Activated T-helper 1 cell treated with anti-CD3 and anti-CD28 coated beads, Interleukin-2, amount 50 U/mL, for 16 hours (primary cell): ENCODE data around the gene HOXB8.

Source experiments
- DNase-seq, 2 donors: peaks; one replicate each; pipeline ENCODE4 v3.0.0-alpha.2; 2020; ENCODE audit warnings: low read depth in 1 of 2, low spot score in 1 of 2

HOXB8 gene

DNA sequence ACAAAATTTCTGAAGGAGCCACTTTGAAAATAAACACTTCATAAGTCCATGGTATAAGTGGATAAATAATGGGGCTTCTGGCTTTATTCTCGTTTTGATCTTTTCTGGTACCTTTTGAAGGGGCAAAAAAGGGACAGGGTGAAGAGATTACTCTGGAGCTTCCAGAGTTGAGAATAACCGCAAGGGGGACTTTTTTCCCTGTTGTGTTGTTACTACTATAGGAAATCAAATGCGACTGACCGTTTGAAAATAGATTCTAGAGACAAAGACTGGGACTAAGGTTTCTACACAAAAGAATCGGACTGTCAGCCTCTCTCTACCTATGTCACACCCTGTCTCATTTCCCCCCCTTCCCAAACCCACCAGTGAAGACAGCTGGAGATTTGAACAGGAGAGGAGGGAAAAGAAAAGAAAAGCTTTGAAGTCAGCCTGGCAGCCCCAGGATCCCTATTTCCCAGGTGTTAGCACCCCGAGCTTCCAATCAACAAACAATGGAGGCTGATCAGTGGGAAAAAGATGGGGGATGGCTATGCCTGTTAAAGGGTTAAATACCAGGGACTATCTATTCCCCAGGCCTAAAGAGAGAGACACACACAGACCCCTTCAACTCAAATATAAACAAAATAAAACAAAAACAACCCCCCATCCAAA lies 45.3 kb downstream of the HOXB8 start:
- DNase-seq, result no peak

DNA sequence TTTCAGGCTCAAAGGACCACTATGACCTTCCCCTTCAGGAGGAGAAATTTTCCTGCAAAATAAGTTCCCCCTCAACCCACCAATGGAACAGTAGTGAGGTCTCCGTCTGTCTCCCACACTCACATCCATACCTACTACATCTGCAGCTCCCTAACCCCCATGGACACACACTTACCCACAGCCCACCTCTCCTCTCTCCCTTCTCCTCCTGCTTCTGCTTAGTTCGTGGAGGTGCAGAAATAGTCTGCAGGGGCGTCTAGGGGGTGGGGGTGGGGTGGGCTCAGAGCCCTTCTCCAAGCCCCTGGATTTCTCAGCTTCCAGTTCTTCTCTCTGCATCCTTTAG lies 45.9 kb downstream of the HOXB8 start:
- DNase-seq, result no peak

DNA sequence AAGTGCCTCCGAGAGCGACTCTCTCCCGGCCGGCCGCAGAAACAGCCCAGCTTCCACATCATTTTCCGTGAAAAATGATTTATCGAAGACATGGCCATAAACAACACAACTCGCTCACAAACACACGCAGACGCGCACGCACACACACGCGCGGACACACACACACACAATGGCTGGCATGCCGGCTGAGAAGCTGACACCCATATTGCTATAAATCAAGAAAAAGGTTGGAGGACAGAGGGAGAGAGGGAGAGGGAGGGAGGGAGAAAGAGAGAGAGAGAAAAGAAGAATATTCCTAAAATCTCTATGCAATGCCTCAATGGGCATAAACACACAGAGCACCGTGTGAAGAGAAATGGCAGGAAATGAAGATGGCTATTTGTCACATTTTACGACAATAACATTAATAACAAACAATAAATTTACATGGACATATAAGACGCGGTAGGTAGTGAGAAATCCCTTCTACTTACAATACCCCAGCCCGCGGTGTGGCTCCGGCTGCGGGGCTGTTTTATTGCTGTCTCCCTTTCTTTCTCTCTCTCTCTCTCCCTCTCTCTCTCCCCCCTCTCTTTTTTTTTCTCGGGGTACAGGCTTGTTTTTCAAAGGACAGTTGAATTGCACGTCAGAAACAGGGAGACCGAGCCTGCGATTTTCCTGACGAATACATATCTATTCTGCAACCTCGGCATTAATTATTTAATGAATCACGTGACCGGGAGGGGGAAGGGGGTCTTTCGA lies 46.4 kb downstream of the HOXB8 start:
- no peak for DNase-seq

DNA sequence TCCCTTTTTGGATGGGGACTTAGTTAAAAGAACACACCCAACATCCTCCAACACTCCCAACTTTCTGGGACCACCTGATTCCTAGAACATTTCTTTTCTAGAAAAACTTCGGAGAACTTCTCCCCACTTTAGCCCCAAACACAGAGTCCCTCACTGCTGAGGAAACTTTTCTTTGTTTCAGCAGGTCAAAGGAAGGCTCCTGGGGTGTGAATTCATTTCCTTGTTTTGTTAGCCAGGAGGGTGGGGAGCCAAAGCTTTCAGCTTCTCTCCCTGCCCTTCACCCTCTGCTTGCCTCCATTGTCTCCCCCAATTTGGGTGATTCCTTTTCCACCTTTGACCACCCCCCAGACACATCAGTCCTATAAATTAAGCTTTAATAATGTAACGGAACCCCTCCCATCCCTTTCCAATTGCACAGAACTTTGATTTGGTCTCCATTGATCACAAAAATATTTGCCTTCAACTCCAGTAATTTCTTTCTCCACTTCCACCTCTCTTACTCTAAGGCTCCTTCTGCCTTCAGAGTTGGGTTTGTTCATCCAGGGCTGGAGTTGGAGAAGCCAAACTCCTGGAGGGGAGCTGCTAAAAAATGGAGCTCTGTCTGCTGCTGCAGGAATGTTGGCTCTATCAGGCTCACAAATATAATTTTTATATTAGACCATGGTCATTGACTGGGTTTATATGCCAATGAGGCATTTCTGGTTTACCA lies 47.3 kb downstream of the HOXB8 start:
- DNase-seq, result no peak

DNA sequence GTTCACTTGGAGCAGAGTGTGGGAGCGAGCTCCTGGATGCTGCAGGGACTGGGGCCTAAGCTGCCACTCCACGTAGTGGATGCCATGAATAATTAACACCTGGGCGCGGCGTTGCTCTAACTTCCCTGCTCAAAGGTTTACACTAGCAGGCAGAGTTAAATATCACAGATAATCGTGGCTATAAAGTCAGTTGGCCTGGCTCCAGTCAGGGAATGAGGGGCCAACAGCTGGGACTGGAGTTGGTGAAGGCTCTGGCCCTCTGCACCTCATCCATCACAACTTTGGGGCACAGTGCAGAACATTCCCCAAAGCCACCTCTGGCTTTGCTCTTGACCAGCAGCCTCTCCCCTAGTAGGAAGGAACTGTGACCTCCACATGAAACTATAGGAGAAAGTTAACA lies 47.9 kb downstream of the HOXB8 start:
- no peak for DNase-seq

DNA sequence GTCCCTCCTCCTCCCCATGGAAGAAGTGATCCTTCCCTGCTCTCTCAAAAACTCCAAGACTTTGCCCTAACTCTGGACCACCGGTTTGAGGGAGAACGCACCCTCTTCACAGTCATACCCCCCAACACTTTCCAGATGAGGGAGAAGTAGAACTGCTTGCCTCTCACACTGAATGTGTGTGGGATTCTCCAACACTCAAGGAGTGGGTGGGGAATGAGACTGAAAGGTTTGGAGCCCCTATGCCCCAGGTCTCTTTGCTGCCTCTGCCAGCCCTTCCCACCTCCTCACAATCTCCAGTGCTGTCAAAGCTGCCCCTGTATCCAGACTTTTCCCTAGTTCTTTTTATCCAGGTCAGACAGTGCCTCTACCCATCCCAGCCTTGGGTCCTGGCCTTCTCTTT lies 48.4 kb downstream of the HOXB8 start:
- no peak for DNase-seq

DNA sequence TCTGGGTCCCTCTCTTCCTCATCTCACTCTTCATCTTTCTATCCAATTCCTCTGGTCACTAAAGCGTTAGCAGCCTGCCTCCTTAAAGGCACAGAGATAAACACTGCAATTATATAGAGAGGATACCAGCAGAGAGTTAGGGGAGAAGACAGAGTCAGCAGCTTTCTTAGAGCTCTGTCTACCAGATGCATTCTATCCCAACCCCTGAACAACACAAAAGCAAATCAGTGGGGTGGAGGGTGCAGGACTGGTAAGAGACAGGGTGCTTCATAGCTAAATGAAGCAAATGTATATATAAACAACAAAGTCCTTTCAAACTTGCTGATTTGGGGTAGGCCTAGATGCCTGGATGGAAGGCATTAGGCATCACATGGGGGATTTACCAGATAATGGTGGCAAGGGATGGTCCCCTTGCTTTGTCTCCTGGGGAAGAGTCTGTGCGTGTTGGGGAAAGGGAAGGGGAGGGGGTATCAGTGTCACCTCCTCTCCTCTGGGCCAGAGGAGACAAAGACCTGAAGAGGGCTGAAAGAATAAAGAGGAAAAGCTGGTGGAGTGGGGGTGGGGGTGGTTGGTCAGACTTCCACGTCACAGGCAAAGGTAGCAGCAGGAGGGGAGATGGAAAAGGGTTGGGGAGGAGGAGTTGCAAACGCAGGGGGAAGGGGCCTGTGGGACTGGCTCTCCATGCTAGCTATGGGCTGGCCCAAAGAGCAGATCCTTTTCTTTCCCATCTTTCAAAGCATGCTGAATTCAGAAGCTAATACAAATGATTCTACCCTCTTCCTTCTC lies 49.0 kb downstream of the HOXB8 start:
- DNase-seq, result no peak

DNA sequence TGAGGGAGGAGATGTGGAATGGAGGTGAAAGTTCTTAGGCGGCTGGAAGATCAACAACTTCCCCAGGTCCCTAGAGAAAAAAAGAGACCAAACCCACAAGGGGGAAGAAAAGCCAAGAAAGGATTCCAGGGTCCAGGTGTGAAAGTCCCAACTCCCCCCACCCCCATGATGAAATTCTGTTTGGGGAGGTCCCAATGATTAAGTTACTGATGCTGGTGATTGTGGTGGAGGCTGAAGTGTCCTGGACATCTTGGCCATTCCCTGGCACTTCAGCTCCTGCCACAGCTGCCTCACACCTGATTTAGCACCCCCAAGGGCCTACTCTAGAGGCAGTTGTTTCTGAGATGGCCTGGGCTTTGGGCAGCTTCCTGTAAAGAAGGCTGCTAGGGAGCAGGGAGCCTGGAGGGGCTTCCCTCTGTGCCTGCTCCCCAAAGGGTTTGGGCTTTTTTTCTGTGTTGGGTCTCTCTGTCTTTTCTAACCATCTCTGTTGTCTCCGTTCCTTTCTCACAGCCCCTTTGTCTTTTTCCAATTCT lies 50.0 kb downstream of the HOXB8 start:
- DNase-seq, result no peak

DNA sequence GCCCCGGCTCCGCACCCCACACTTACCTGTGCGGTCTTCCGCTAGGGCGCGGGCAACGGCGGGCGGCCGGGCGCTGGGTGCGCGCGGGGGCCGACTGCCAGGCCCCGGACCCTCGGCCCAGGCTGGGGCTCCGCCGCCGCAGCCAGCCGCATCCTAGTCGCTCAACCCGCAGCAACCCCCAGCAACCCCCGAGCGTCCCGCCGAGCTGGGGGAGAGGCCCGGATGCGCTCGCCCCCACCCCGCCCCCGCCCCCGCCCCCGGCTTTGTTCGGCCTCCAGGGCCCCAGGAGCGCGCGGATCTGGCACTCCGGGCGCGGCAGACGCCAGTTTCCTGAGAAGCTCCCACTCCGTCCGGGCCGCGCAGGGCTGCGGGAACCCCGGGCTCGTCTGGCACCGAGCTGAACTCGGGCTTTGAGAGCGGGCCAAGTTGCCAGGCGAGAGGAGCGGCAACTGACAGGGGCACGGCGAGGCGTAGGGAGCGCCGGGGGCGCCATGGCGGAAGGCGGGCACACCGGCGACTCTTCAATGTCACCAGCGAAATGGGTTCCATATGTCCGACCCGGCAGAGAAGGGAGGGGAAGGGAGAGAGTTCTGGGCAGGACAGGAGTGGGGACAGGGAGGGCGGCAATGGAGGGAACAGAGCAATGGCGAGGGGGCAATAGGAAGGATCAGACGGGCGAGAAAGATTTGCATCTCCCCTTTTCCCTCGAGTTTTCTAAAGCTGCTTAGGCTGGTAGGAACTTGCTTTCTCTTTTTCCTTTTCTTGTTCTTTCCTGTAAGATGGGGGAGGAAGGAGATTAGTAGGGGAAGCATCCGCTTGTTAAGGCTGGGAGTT lies 50.7 kb downstream of the HOXB8 start:
- DNase-seq, result no peak

DNA sequence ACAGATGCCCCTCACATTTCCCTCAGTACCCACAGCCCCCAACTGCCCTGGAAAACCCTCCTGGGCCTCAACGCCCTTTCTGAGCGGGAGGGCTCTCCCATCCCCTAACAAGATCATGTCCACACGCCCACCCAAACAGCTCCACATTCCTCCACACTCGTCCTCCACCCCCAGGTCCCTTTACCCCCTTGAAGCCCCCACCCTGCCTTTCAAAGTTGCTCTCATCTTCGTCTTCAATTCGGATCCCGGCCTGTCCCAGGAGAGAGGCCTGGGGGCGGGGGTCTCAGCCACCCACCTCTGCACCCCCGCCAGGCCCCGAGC lies 51.3 kb downstream of the HOXB8 start:
- DNase-seq, result no peak

DNA sequence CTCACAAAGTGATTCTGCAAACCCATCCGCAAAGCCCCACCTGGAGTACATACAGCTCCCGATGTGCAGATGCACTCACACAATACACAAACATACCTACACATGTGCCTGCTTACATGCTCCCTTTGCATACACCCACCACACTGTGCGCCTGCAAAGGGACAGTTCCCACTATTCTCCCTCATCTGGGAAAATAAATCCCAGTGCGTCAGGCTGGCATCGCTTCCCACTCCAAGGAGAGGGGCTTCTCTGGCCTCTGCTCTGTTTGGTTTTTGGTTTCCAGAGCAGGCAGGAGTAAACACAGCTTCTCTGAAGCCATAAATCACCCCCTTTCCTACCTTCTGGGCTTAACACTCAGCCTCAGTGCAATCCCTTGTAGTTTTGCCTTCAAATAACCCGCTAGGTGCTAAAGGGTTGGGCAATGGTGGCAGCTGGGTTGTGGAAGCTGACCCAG lies 51.7 kb downstream of the HOXB8 start:
- DNase-seq, result no peak

DNA sequence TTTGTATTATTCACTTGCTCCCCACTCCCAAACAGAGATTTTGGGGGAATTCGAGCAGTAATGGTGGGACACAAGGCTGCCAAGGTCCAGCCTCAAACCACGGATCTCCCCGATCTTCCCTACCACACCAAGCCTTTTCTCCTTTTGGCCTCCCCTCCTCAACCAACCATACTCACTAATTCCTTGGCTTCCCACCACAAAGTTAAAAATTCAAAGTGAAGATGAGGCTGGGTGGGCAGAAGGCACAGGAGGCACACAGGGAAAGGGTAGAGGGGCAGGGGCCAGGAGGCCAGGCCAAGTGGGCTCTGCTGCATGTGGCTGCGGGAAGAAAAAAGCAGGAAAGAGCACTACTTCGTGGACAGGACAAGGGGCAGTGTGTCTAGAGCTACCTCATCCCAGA lies 52.2 kb downstream of the HOXB8 start:
- no peak for DNase-seq
